ENCODE data around the gene PTP4A2. TPM values are rescaled to one million over a fixed set of nuclear protein-coding genes. Genes with fewer than 3 reads are reported as not detected.

PTP4A2 gene
- total RNA-seq: 100 to 1,000 TPM; 133 to 196 TPM

GRCh38 chr1:31938184-31938975, at the start of gene PTP4A2:
TSS of gene PTP4A2 (minus strand) at chr1:31938368. CDS start at chr1:31919065, 19,303 bp downstream.
- Histone ChIP-seq H3K27me3 (replicated peaks; ENCODE audit: insufficient read depth) (no peaks in the 10 kb centered on the region), H3K27ac (peak within 1 kb of the TSS; percentile 91), H3K4me3 (peak within 1 kb of the TSS; percentile 68 to 76), H3K36me3 (no peaks in the 10 kb centered on the region), H3K4me1 (replicated peaks) (peaks cover 6% of the 10 kb centered on the region), H3K9me3 (no peaks in the 10 kb centered on the region)
- intact Hi-C loops (cut with DNase I): no loop called here
- TF ChIP-seq POLR2A (IDR thresholded peaks at IDR 0.05): peak; percentile 86
- peak; percentile 24 to 95 (median 71) for TF ChIP-seq CTCF (IDR thresholded peaks at IDR 0.05)
- TF ChIP-seq POLR2AphosphoS5 (IDR thresholded peaks at IDR 0.05): peak; percentile 61
- peak; percentile 82 for DNase-seq (ENCODE audit: low spot score)
- WGBS: under 1% methylated on average over 47 of the region's 82 CpGs

GRCh38 chr1:31987135-31987619, 49.0 kb upstream of the PTP4A2 start:
- Histone ChIP-seq H3K4me3 (no peak overlapping the region), H3K9me3 (no peaks in the 10 kb centered on the region), H3K36me3 (no peaks in the 10 kb centered on the region), H3K27me3 (replicated peaks; ENCODE audit: insufficient read depth) (no peaks in the 10 kb centered on the region), H3K27ac (no peak overlapping the region), H3K4me1 (replicated peaks) (no peaks in the 10 kb centered on the region)
- no peak for TF ChIP-seq POLR2A (IDR thresholded peaks at IDR 0.05)
- no peak for TF ChIP-seq CTCF (IDR thresholded peaks at IDR 0.05)
- TF ChIP-seq POLR2AphosphoS5 (IDR thresholded peaks at IDR 0.05): no peak
- 63% methylated on average over 9 of the region's 9 CpGs for WGBS
- intact Hi-C loops (cut with DNase I): no loop called here
- no peak for DNase-seq (ENCODE audit: low spot score)

- H3K36me3 ChIP-seq: no peaks in the 10 kb centered on the region
- intact Hi-C loops (cut with DNase I): no loop called here
- DNase-seq (ENCODE audit: low spot score): no peak
- H3K4me1 ChIP-seq (replicated peaks): no peaks in the 10 kb centered on the region
- no peaks in the 10 kb centered on the region for H3K27me3 ChIP-seq (replicated peaks; ENCODE audit: insufficient read depth)
- TF ChIP-seq POLR2A (IDR thresholded peaks at IDR 0.05) (no peak), POLR2AphosphoS5 (IDR thresholded peaks at IDR 0.05) (no peak), CTCF (IDR thresholded peaks at IDR 0.05) (no peak)
- H3K27ac ChIP-seq: peak overlapping the region in 1 of 2 donors; percentile 11
- 18% methylated on average over 4 of the region's 4 CpGs for WGBS
- H3K4me3 ChIP-seq: no peak overlapping the region
- no peaks in the 10 kb centered on the region for H3K9me3 ChIP-seq
Measured at GRCh38 chr1:31985430-31985829, 47.3 kb upstream of the PTP4A2 start.

GRCh38 chr1:31984419-31985347, 46.5 kb upstream of the PTP4A2 start:
- no peaks in the 10 kb centered on the region for H3K27me3 ChIP-seq (replicated peaks; ENCODE audit: insufficient read depth)
- intact Hi-C loops (cut with DNase I): no loop called here

More at GRCh38 chr1:31984419-31985347, 46.5 kb upstream of the PTP4A2 start:
- Histone ChIP-seq H3K4me1 (replicated peaks) (no peaks in the 10 kb centered on the region), H3K36me3 (no peaks in the 10 kb centered on the region), H3K27ac (peak overlapping the region in 1 of 2 donors; percentile 11), H3K4me3 (no peak overlapping the region), H3K9me3 (no peaks in the 10 kb centered on the region)
- no peak for DNase-seq (ENCODE audit: low spot score)
- no peak for TF ChIP-seq CTCF (IDR thresholded peaks at IDR 0.05)
- WGBS: 83% methylated on average over 6 of the region's 6 CpGs
